Keratinocyte (primary cell): ENCODE measurements around the gene HJV. TPM values are rescaled to one million over a fixed set of nuclear protein-coding genes. Genes with fewer than 3 reads are reported as not detected.

Experiments
- DNase-seq: peaks from one replicate; pipeline ENCODE4 v3.0.0-alpha.2; 2011; ENCODE audit warnings: low read depth, missing footprints, low spot score
- FAIRE-seq: peaks from 2 replicates; lab custom pipeline; 2011; peaks lifted over from hg19 to GRCh38; lab: Jason Lieb, UNC
- H2AFZ ChIP-seq: 2 replicates; pipeline ENCODE4 v1.6.0; 2012; ENCODE audit warnings: low read length, control low read depth, inconsistent platforms; ENCODE audit not compliant: control insufficient read depth
- H3K27ac ChIP-seq: 2 replicates; pipeline ENCODE4 v1.5.1; 2011; ENCODE audit warnings: low read length; ENCODE audit not compliant: control insufficient read depth, insufficient read depth
- H3K27me3 ChIP-seq: 3 replicates; pipeline ENCODE4 v1.6.0; 2011; ENCODE audit warnings: low read length; ENCODE audit not compliant: control insufficient read depth, insufficient read depth; ENCODE audit errors: extremely low read depth
- H3K36me3 ChIP-seq, 2 experiments: 2 replicates in 1 of 2; 3 replicates in 1 of 2; pipeline ENCODE4 v1.5.1; 2011; ENCODE audit warnings: low read length in 2 of 2, mild to moderate bottlenecking in 1 of 2; ENCODE audit not compliant: control insufficient read depth in 2 of 2, insufficient read depth in 2 of 2; ENCODE audit errors: extremely low read depth in 1 of 2
- H3K4me1 ChIP-seq: 3 replicates; pipeline ENCODE4 v1.5.1; 2011; ENCODE audit warnings: low read length; ENCODE audit not compliant: control insufficient read depth, insufficient read depth; ENCODE audit errors: extremely low read depth
- H3K4me2 ChIP-seq: 3 replicates; pipeline ENCODE4 v1.6.0; 2011; ENCODE audit warnings: low read depth, low read length; ENCODE audit not compliant: control insufficient read depth, insufficient read depth; ENCODE audit errors: extremely low read depth
- H3K4me3 ChIP-seq, 3 experiments: fragments of 200-600 bp in 1 of 3; sonication (generic) in 1 of 3; 2 replicates in 2 of 3; 3 replicates in 1 of 3; pipeline ENCODE4 v1.5.1; 2011 to 2016; ENCODE audit warnings: low read length in 3 of 3, mild to moderate bottlenecking in 3 of 3, control low read depth in 2 of 3, inconsistent platforms in 1 of 3, low read depth in 1 of 3, mixed read lengths in 1 of 3, mixed run types in 1 of 3, moderate library complexity in 1 of 3; ENCODE audit not compliant: control insufficient read depth in 2 of 3, insufficient read depth in 2 of 3; ENCODE audit errors: extremely low read depth in 1 of 3
- H3K79me2 ChIP-seq: 2 replicates; pipeline ENCODE4 v1.6.0; 2012; ENCODE audit warnings: low read length; ENCODE audit not compliant: control insufficient read depth, insufficient read depth
- H3K9ac ChIP-seq: 3 replicates; pipeline ENCODE4 v1.6.0; 2011; ENCODE audit warnings: low read length; ENCODE audit not compliant: control insufficient read depth, insufficient read depth; ENCODE audit errors: extremely low read depth
- H3K9me1 ChIP-seq: 3 replicates; pipeline ENCODE4 v1.6.0; 2011; ENCODE audit warnings: low read length; ENCODE audit not compliant: control insufficient read depth, insufficient read depth; ENCODE audit errors: extremely low read depth
- H3K9me3 ChIP-seq: 2 replicates; pipeline ENCODE4 v1.5.1; 2012; ENCODE audit warnings: low read depth, low read length; ENCODE audit not compliant: control insufficient read depth
- H4K20me1 ChIP-seq: 3 replicates; pipeline ENCODE4 v1.6.0; 2011; ENCODE audit warnings: low read length; ENCODE audit not compliant: control insufficient read depth, insufficient read depth; ENCODE audit errors: extremely low read depth
- EZH2 ChIP-seq: IDR thresholded peaks from one replicate; pipeline ENCODE4 v1.6.1; 2012; ENCODE audit warnings: inconsistent platforms, mild to moderate bottlenecking, low read length, moderate library complexity
- dilution Hi-C: fragments of 300-500 bp; cut with MboI; formaldehyde crosslinking; loops from one replicate; pipeline ENCODE4 v1.7.0; 2020; ENCODE audit warnings: low sequenced_read_pairs; ENCODE audit not compliant: extremely low pct_ligation_motif_present
- polyA plus RNA-seq, 5 experiments: library from polyadenylated mRNA; depleted of rRNA in 3 of 5; stranded (reverse) in 3 of 5; stranded (forward) in 1 of 5; unstranded in 1 of 5; fragments of >200 nt; gene quantifications; 1 replicate in 1 of 5; 2 replicates in 3 of 5; 3 replicates in 1 of 5; pipeline versions ENCODE4 v1.2.1 to v1.2.3, GENCODE V29; 2011 to 2012; ENCODE audit warnings: missing spikeins in 2 of 5, low read depth in 1 of 5, low replicate concordance in 1 of 5
- TF ChIP-seq, protein P1 (sequence below), 3 experiments: IDR thresholded peaks in 1 of 3; conservative IDR thresholded peaks in 1 of 3; optimal IDR thresholded peaks in 1 of 3; 2 replicates in 2 of 3; 3 replicates in 1 of 3; pipeline versions ENCODE3 to v1.5.1; 2011; ENCODE audit warnings: low read length in 3 of 3, mild to moderate bottlenecking in 3 of 3, moderate library complexity in 2 of 3, control low read depth in 1 of 3, inconsistent platforms in 1 of 3; ENCODE audit not compliant: insufficient read depth in 2 of 3; ENCODE audit errors: extremely low read depth in 1 of 3

The HJV gene
- polyA plus RNA-seq, 1 donor (not counting 4 experiments of a cell fraction or from before 2014, with no cell fraction given), result not detected

- peak overlapping the region; percentile 95 for H3K27ac ChIP-seq
- no peaks in the 10 kb centered on the region for H3K9me3 ChIP-seq
- dilution Hi-C loops, result no loop called here
- no peak for FAIRE-seq
- no peaks in the 10 kb centered on the region for H3K9me1 ChIP-seq
- peak overlapping the region; percentile 79 for H3K9ac ChIP-seq
- H3K36me3 ChIP-seq, result peaks cover 13 to 18% of the 10 kb centered on the region in 2 experiments
- H2AFZ ChIP-seq, result peak overlapping the region; percentile 24
- H3K79me2 ChIP-seq, result peaks cover 8% of the 10 kb centered on the region
- H3K4me3 ChIP-seq, result peak overlapping the region; percentile 57 to 96 (median 93)
- H3K4me1 ChIP-seq, result peaks cover 55% of the 10 kb centered on the region
- no peaks in the 10 kb centered on the region for H3K27me3 ChIP-seq
- H3K4me2 ChIP-seq, result peak overlapping the region; percentile 97
- TF ChIP-seq EZH2, result no peak
- TF ChIP-seq, protein P1, sequence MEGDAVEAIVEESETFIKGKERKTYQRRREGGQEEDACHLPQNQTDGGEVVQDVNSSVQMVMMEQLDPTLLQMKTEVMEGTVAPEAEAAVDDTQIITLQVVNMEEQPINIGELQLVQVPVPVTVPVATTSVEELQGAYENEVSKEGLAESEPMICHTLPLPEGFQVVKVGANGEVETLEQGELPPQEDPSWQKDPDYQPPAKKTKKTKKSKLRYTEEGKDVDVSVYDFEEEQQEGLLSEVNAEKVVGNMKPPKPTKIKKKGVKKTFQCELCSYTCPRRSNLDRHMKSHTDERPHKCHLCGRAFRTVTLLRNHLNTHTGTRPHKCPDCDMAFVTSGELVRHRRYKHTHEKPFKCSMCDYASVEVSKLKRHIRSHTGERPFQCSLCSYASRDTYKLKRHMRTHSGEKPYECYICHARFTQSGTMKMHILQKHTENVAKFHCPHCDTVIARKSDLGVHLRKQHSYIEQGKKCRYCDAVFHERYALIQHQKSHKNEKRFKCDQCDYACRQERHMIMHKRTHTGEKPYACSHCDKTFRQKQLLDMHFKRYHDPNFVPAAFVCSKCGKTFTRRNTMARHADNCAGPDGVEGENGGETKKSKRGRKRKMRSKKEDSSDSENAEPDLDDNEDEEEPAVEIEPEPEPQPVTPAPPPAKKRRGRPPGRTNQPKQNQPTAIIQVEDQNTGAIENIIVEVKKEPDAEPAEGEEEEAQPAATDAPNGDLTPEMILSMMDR (optimal IDR thresholded peaks at IDR 0.05 in 1 of 3, IDR thresholded peaks at IDR 0.05 in 1 of 3, conservative IDR thresholded peaks at IDR 0.05 in 1 of 3; ENCODE audit: extremely low read depth in 1 of 3, insufficient read depth in 2 of 3, low read length in 3 of 3), result no peak
- no peaks in the 10 kb centered on the region for H4K20me1 ChIP-seq
- DNase-seq, result no peak
These were observed 24.4 kb downstream of the HJV start for GRCh38 chr1:145997016-145997717.

- H4K20me1 ChIP-seq, result no peaks in the 10 kb centered on the region
- DNase-seq, result peak; percentile 72
- H3K4me2 ChIP-seq, result peak within 1 kb of the TSS; percentile 97
- no peak for TF ChIP-seq EZH2
- TF ChIP-seq, protein P1 (optimal IDR thresholded peaks at IDR 0.05 in 1 of 3, IDR thresholded peaks at IDR 0.05 in 1 of 3, conservative IDR thresholded peaks at IDR 0.05 in 1 of 3; ENCODE audit: extremely low read depth in 1 of 3, insufficient read depth in 2 of 3, low read length in 3 of 3), result no peak
- peak within 1 kb of the TSS; percentile 95 for H3K27ac ChIP-seq
- H3K36me3 ChIP-seq, result peaks cover 13 to 18% of the 10 kb centered on the region in 2 experiments
- FAIRE-seq, result peak; percentile 20
- H3K9ac ChIP-seq, result peak within 1 kb of the TSS; percentile 79
- H3K4me3 ChIP-seq, result peak within 1 kb of the TSS; percentile 57 to 96 (median 93)
- H3K79me2 ChIP-seq, result peaks cover 8% of the 10 kb centered on the region
- no peaks in the 10 kb centered on the region for H3K9me1 ChIP-seq
- H2AFZ ChIP-seq, result peak within 1 kb of the TSS; percentile 40
- no peaks in the 10 kb centered on the region for H3K9me3 ChIP-seq
- H3K27me3 ChIP-seq, result no peaks in the 10 kb centered on the region
- peaks cover 51% of the 10 kb centered on the region for H3K4me1 ChIP-seq
- dilution Hi-C loops, result no loop called here
These were observed 25.0 kb downstream of the HJV start, which contains the start of gene TXNIP for GRCh38 chr1:145996433-145997015. TXNIP (minus strand) TSS chr1:145996579; CDS start chr1:145996266, 313 bp downstream.
